Gastroesophageal sphincter (tissue), 4 donors: ENCODE measurements around the gene NLK. TPM values are rescaled to one million over a fixed set of nuclear protein-coding genes. Genes with fewer than 3 reads are reported as not detected.

ENCODE experiments used
- ATAC-seq: fragments of 150-250 bp; one replicate; pipeline ENCODE4 v1.9.1; 2016; ENCODE audit warnings: mild to moderate bottlenecking, moderate library complexity
- H3K27ac ChIP-seq, 4 donors: fragments of 200-600 bp; sonication (generic) in 3 of 4; 1 replicate in 3 of 4; 2 replicates in 1 of 4; pipeline ENCODE4 v1.5.1; 2016 to 2019
- H3K27me3 ChIP-seq: fragments of 200-600 bp; sonication (generic); one replicate; pipeline ENCODE4 v1.5.1; 2019
- H3K36me3 ChIP-seq, 2 donors: fragments of 200-600 bp; sonication (generic); one replicate each; pipeline ENCODE4 v1.5.1; 2019; ENCODE audit warnings: control low read depth in 1 of 2
- H3K4me1 ChIP-seq, 3 donors: fragments of 200-600 bp; sonication (generic); 1 replicate in 2 of 3; 2 replicates in 1 of 3; pipeline ENCODE4 v1.5.1; 2016 to 2019; ENCODE audit warnings: control low read depth in 2 of 3
- H3K4me3 ChIP-seq, 2 donors: fragments of 200-600 bp; sonication (generic); one replicate each; pipeline ENCODE4 v1.5.1; 2019; ENCODE audit warnings: mild to moderate bottlenecking in 1 of 2, moderate library complexity in 1 of 2
- H3K9me3 ChIP-seq, 3 donors: fragments of 200-600 bp; sonication (generic); one replicate each; pipeline ENCODE4 v1.5.1; 2017 to 2019; ENCODE audit warnings: control low read depth in 2 of 3
- CTCF ChIP-seq, 4 experiments: fragments of 200-600 bp in 2 of 4; fragments of 450-650 bp in 2 of 4; sonication (generic) in 1 of 4; IDR thresholded peaks; one replicate each; pipeline ENCODE4 v1.5.1; 2017 to 2019; ENCODE audit warnings: antibody characterized with exemption in 4 of 4, mild to moderate bottlenecking in 2 of 4, moderate library complexity in 2 of 4
- EP300 ChIP-seq: sonication (generic); formaldehyde crosslinking; IDR thresholded peaks from one replicate; pipeline ENCODE4 v1.6.1; 2017; ENCODE audit warnings: antibody characterized with exemption, mild to moderate bottlenecking
- POLR2A ChIP-seq, 2 donors: fragments of 450-650 bp; IDR thresholded peaks; one replicate each; pipeline ENCODE4 v1.6.1; 2017; ENCODE audit warnings: antibody characterized with exemption in 2 of 2, mild to moderate bottlenecking in 2 of 2, moderate library complexity in 1 of 2
- POLR2AphosphoS5 ChIP-seq: sonication (generic); formaldehyde crosslinking; IDR thresholded peaks from one replicate; pipeline ENCODE4 v1.6.1; 2017; ENCODE audit warnings: antibody characterized with exemption
- WGBS, 2 donors: methylation state at CpG; one replicate each; pipeline ENCODE4 v1.1.5; 2018; ENCODE audit warnings: low coverage in 1 of 2; 5-methylcytosine and 5-hydroxymethylcytosine counted together
- total RNA-seq, 4 donors: library from RNA; depleted of rRNA; stranded (reverse); fragments of >200 nt; gene quantifications; one replicate each; pipeline ENCODE4 v1.1.0, GENCODE V29; 2016

NLK gene
- total RNA-seq, 4 donors from 2014 or later, result 12.8 to 16.1 (median 13.8) TPM

DNA sequence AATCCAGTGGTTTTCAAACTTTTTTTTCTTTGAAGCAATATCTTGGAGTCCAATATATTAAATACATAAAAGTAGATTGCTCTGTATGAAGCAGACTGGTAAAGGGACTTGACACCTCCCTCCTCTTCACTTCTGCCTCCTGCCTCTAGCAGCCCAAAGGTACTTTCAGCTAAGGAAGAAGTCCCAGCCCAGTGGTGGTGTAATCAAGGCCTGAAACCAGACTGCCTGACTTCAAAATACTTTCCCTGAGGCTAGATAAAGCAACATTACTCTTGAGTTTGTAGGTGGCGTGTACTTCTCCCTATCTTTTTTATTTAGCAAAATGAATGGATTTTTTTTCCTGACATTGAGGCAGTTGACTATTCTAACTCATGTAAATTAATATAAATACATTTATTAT, 154.2 kb downstream of the NLK start:
- Histone ChIP-seq H3K4me3 (no peak overlapping the region), H3K9me3 (no peaks in the 10 kb centered on the region), H3K36me3 (peaks cover 0 to 64% of the 10 kb centered on the region in 2 donors), H3K4me1 (no peaks in the 10 kb centered on the region), H3K27ac (no peak overlapping the region), H3K27me3 (no peaks in the 10 kb centered on the region)
- TF ChIP-seq POLR2A (IDR thresholded peaks at IDR 0.05), result no peak
- no peak for TF ChIP-seq POLR2AphosphoS5
- no peak for TF ChIP-seq EP300
- TF ChIP-seq CTCF (IDR thresholded peaks at IDR 0.05), result no peak
- 89 to 100% methylated on average over 1 of the region's 1 CpG for WGBS, 2 donors
- no peak for ATAC-seq

DNA sequence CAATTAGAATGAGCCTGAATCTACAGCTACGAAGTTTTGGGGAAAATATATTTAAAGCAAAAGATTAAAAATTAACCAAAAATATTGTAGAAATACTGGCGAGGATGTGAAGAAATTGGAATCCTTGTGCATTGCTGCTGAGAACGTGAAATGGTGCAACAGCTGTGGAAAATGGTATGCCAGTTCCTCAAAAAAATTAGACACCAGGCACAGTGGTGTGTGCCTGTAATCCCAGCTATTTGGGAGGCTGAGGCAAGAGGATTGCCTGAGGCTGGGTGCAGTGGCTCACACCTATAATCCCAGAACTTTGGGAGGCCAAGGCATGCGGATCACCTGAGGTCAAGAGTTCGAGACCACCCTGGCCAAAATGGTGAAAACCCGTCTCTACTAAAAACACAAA, 156.6 kb downstream of the NLK start:
- H3K27ac ChIP-seq, result no peak overlapping the region
- ATAC-seq, result no peak
- peaks cover 6% of the 10 kb centered on the region for H3K27me3 ChIP-seq
- no peak overlapping the region for H3K4me3 ChIP-seq
- H3K4me1 ChIP-seq, result no peaks in the 10 kb centered on the region
- WGBS, 2 donors, result 86 to 89% methylated on average over 1 to 6 of the region's 6 CpGs
- no peaks in the 10 kb centered on the region for H3K9me3 ChIP-seq
- TF ChIP-seq EP300 (no peak), POLR2A (IDR thresholded peaks at IDR 0.05) (no peak), POLR2AphosphoS5 (no peak), CTCF (IDR thresholded peaks at IDR 0.05) (no peak)
- H3K36me3 ChIP-seq, result peaks cover 0 to 41% of the 10 kb centered on the region in 2 donors

DNA sequence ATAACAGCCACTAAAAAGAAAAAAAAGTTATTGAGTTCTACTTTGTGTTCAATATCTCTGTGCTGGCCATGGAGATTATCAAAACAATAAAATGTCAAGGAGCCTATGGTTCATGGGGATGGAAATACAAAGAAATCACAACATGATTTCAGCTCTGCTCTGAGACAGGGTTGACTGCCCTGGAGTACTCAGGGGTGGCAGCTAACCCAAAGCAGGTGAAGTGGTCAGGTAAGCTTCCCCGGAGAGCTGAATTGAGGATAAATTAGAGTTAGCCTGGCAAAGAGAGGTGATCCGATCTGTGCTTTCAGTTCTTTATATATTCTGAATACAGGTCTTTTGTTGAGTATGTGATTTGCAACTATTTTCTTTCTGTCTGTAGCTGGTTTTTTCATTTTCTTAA, 157.3 kb downstream of the NLK start:
- no peaks in the 10 kb centered on the region for H3K9me3 ChIP-seq
- no peak overlapping the region for H3K4me3 ChIP-seq
- H3K4me1 ChIP-seq, result no peaks in the 10 kb centered on the region
- H3K27ac ChIP-seq, result no peak overlapping the region
- peaks cover 6% of the 10 kb centered on the region for H3K27me3 ChIP-seq
- TF ChIP-seq POLR2A (IDR thresholded peaks at IDR 0.05) (no peak), CTCF (IDR thresholded peaks at IDR 0.05) (no peak), EP300 (no peak), POLR2AphosphoS5 (no peak)
- WGBS, 2 donors, result 89 to 92% methylated on average over 2 of the region's 2 CpGs
- peaks cover 0 to 34% of the 10 kb centered on the region in 2 donors for H3K36me3 ChIP-seq
- no peak for ATAC-seq

DNA sequence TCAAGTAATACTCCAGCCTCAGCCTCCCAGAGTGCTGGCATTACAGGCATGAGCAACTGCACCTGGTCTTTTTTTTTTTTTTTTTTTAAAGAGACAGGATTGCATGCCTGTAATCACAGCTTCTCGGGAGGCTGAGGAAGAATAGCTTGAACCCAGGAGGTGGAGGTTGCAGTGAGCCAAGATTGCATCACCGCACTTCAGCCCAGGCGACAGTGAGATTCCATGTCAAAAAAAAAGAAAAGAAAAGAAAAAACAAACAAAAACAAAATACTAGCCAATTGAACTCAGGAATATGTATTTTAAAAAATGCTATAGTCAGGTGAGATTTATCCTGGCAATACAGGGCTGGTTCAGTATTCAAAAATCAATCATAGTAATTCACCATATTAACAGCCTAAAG, 158.8 kb downstream of the NLK start:
- Histone ChIP-seq H3K36me3 (peaks cover 0 to 21% of the 10 kb centered on the region in 2 donors), H3K27me3 (peaks cover 6% of the 10 kb centered on the region), H3K9me3 (no peaks in the 10 kb centered on the region), H3K27ac (no peak overlapping the region), H3K4me3 (no peak overlapping the region), H3K4me1 (no peaks in the 10 kb centered on the region)
- no peak for ATAC-seq
- no peak for TF ChIP-seq POLR2AphosphoS5
- no peak for TF ChIP-seq CTCF (IDR thresholded peaks at IDR 0.05)
- TF ChIP-seq POLR2A (IDR thresholded peaks at IDR 0.05), result no peak
- no peak for TF ChIP-seq EP300
- 82% methylated on average over 2 of the region's 3 CpGs; no CpG with 5 or more reads in 1 of the 2 donors for WGBS, 2 donors

GRCh38 chr17:28204244-28204643, 161.8 kb downstream of the NLK start:
- WGBS, 2 donors, result 93 to 100% methylated on average over 2 to 3 of the region's 3 CpGs
- no peaks in the 10 kb centered on the region for H3K36me3 ChIP-seq
- H3K4me1 ChIP-seq, result no peaks in the 10 kb centered on the region

More at GRCh38 chr17:28204244-28204643, 161.8 kb downstream of the NLK start:
- H3K9me3 ChIP-seq, result no peaks in the 10 kb centered on the region
- ATAC-seq, result no peak
- peaks cover 6% of the 10 kb centered on the region for H3K27me3 ChIP-seq
- H3K27ac ChIP-seq, result no peak overlapping the region
- TF ChIP-seq EP300 (no peak), POLR2AphosphoS5 (no peak), POLR2A (IDR thresholded peaks at IDR 0.05) (no peak), CTCF (IDR thresholded peaks at IDR 0.05) (no peak)
- H3K4me3 ChIP-seq, result no peak overlapping the region
